ENCODE measurements around the gene EBP.

The EBP gene

DNA sequence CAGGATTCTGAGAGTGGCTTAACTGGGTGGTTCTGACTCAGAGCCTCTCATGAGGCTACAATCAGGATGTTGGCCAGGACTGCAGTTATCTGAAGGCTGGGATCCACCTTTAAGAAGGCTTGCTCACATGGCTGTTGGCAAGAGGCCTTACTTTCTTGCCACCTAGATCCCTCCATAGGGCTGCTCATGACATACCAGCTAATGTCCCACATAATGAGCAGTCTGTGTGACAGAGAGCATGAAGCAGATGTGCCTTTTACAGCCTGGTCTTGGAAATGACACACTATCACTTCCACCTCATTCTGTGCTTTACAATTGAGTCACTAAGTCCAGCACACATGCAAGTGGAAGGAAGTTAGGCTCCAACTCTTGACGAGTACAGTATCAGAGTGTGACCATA lies 48.4 kb downstream of the EBP start:
- H3K36me3 ChIP-seq (ENCODE audit: control insufficient read depth, insufficient read depth, low read length) = no peaks in the 10 kb centered on the region
- DNase-seq (ENCODE audit: extremely low read depth, insufficient read length) = peak; percentile 71
- TF ChIP-seq, protein P1, sequence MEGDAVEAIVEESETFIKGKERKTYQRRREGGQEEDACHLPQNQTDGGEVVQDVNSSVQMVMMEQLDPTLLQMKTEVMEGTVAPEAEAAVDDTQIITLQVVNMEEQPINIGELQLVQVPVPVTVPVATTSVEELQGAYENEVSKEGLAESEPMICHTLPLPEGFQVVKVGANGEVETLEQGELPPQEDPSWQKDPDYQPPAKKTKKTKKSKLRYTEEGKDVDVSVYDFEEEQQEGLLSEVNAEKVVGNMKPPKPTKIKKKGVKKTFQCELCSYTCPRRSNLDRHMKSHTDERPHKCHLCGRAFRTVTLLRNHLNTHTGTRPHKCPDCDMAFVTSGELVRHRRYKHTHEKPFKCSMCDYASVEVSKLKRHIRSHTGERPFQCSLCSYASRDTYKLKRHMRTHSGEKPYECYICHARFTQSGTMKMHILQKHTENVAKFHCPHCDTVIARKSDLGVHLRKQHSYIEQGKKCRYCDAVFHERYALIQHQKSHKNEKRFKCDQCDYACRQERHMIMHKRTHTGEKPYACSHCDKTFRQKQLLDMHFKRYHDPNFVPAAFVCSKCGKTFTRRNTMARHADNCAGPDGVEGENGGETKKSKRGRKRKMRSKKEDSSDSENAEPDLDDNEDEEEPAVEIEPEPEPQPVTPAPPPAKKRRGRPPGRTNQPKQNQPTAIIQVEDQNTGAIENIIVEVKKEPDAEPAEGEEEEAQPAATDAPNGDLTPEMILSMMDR (IDR thresholded peaks at IDR 0.05; ENCODE audit: insufficient read depth, low read length, poor library complexity, severe bottlenecking) = no peak
- H3K27me3 ChIP-seq (replicated peaks; ENCODE audit: control insufficient read depth, insufficient read depth, low read length) = no peaks in the 10 kb centered on the region
- no peak overlapping the region for H3K4me3 ChIP-seq (replicated peaks; ENCODE audit: low read depth, low read length)

DNA sequence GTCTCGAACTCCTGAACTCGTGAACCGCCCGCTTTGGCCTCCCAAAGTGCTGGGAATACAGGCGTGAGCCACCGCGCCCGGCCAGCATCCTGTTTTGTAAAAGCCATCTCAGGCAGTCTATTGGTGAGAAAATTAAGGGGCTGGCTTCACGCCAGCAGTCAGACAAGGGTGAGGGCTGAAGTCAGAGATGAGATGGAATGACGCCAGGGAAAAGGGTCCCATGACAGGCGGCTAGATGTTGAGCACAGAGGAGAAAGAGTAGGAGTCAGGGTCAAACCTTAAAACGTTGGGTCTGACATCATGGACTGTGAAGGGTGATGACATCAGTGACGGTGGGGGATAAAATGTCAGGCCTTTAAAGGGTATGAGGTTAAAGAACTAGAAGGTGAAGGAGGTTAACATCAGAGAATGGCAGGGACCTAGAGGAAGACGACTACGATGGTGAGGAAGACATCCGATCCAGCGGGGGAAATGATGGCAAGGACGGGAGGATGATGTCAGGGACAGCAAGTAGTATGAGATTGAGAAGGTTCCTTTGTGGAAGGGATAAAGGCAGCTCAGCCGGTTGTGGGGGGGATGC lies 52.2 kb downstream of the EBP start:
- DNase-seq (ENCODE audit: extremely low read depth, insufficient read length) = no peak
- Histone ChIP-seq H3K36me3 (ENCODE audit: control insufficient read depth, insufficient read depth, low read length) (peaks cover 13% of the 10 kb centered on the region), H3K4me3 (replicated peaks; ENCODE audit: low read depth, low read length) (peak overlapping the region; percentile 43), H3K27me3 (replicated peaks; ENCODE audit: control insufficient read depth, insufficient read depth, low read length) (no peaks in the 10 kb centered on the region)
- TF ChIP-seq, protein P1 (IDR thresholded peaks at IDR 0.05; ENCODE audit: insufficient read depth, low read length, poor library complexity, severe bottlenecking) = no peak

DNA sequence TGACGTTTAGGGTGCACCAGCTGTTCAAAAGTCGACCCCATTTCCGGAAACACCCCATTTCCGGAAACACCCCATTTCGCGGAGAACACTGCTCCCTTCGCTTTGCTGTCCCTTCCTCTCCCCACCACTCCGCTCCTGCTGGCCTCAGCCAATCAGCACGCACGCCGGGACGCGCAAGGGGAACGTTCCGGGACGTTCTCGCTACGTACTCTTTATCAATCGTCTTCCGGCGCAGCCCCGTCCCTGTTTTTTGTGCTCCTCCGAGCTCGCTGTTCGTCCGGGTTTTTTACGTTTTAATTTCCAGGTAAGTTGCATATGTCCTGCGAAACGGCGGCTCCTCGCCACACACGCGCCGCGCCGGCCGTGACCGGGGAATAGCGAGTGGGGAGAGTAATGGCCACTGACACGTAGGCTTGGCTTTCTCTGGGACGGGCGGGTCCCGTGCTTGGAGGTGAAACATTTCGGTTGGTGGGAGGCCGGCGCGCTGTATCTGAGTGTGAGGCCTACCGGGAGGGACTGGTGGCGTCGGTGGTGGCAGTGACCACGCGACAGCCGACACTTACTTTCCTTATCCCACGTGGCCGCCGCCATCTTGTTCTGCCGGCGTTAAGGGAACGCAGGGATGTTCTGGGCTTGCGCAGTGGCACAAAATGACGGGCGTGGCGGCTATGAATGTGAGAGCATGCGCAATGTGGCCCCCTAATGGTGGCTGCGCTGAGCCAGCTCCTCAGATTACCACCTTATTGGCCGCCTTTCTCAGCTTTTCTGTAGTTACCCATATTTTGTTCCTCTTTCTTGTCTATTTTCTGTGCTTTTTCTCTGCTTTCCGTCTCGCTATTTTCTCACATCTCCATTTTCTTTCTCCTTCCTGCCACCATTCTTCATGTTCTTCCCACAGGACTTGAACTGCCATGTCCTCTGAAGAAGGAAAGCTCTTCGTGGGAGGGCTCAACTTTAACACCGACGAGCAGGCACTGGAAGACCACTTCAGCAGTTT lies 53.0 kb downstream of the EBP start, which contains the start of gene RBM3:
TSS of gene RBM3 (plus strand) at position 215 of the 997 bp plus-strand sequence. CDS start at position 912, 697 bp downstream.
- peak within 1 kb of the TSS; percentile 74 for H3K4me3 ChIP-seq (replicated peaks; ENCODE audit: low read depth, low read length)
- peak; percentile 92 for DNase-seq (ENCODE audit: extremely low read depth, insufficient read length)
- TF ChIP-seq, protein P1 (IDR thresholded peaks at IDR 0.05; ENCODE audit: insufficient read depth, low read length, poor library complexity, severe bottlenecking) = peak; percentile 38
- peaks cover 13% of the 10 kb centered on the region for H3K36me3 ChIP-seq (ENCODE audit: control insufficient read depth, insufficient read depth, low read length)
- no peaks in the 10 kb centered on the region for H3K27me3 ChIP-seq (replicated peaks; ENCODE audit: control insufficient read depth, insufficient read depth, low read length)

DNA sequence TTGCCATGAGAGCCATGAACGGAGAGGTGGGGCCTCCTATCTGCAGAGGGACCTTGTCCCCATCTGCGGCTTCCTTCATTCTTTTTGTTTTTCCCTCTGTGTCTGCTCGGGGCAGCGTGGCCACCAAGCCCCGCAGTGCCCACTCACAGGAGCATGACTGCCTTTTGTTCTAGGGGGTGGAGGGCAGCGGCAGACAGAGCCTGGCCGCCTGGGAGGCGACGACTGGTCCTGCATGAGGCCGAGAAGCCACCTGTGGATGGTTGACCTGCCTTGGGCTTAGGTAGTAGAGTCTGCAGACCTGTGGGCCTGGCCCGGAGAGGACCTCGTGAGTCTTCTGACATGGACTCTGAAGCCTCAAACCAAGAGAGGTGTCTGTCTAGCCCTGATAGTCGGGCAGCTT lies 54.0 kb downstream of the EBP start:
- TF ChIP-seq, protein P1 (IDR thresholded peaks at IDR 0.05; ENCODE audit: insufficient read depth, low read length, poor library complexity, severe bottlenecking) = no peak
- no peak for DNase-seq (ENCODE audit: extremely low read depth, insufficient read length)
- Histone ChIP-seq H3K4me3 (replicated peaks; ENCODE audit: low read depth, low read length) (peak overlapping the region; percentile 74), H3K27me3 (replicated peaks; ENCODE audit: control insufficient read depth, insufficient read depth, low read length) (no peaks in the 10 kb centered on the region), H3K36me3 (ENCODE audit: control insufficient read depth, insufficient read depth, low read length) (peaks cover 13% of the 10 kb centered on the region)

DNA sequence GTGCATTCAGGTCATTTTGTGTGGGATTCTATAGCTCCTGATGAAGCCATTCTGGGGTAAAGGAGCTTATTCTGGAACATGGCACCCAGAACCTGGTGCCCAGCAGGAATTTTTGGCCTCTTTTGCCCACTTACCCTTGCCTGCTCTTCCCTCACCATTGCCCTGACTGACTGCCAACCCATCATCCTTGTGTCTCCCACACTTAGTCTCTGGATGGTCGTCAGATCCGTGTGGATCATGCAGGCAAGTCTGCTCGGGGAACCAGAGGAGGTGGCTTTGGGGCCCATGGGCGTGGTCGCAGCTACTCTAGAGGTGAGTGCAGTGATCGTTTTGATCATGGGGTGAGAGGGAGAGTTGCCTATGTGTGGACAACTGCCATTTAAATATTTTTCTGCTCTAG lies 54.5 kb downstream of the EBP start:
- Histone ChIP-seq H3K27me3 (replicated peaks; ENCODE audit: control insufficient read depth, insufficient read depth, low read length) (no peaks in the 10 kb centered on the region), H3K4me3 (replicated peaks; ENCODE audit: low read depth, low read length) (peak overlapping the region; percentile 74), H3K36me3 (ENCODE audit: control insufficient read depth, insufficient read depth, low read length) (peaks cover 13% of the 10 kb centered on the region)
- TF ChIP-seq, protein P1 (IDR thresholded peaks at IDR 0.05; ENCODE audit: insufficient read depth, low read length, poor library complexity, severe bottlenecking) = no peak
- DNase-seq (ENCODE audit: extremely low read depth, insufficient read length) = no peak
